ENCODE data around the gene USP6.
"Not testable (repeated sequence)": the region's sequence is repeated elsewhere in the genome, so short reads cannot be mapped to it uniquely, and the experiment has no call there.

Gene USP6

GRCh38 chr17:5220074-5220473 lies 104.2 kb downstream of the USP6 start (continued):
- no peak for TF ChIP-seq ZNF70 (CRISPR knock-in tag; IDR thresholded peaks at IDR 0.05)
- no peak for TF ChIP-seq GLIS3 (CRISPR knock-in tag; IDR thresholded peaks at IDR 0.05)
- TF ChIP-seq OSR1 (CRISPR knock-in tag; IDR thresholded peaks at IDR 0.05), result no peak
- TF ChIP-seq BACH2 (CRISPR knock-in tag; IDR thresholded peaks at IDR 0.05; ENCODE audit: borderline replicate concordance), result no peak
- no peak for TF ChIP-seq ZFP30 (CRISPR knock-in tag; IDR thresholded peaks at IDR 0.05)
- TF ChIP-seq RARB (CRISPR knock-in tag; IDR thresholded peaks at IDR 0.05), result no peak

DNA sequence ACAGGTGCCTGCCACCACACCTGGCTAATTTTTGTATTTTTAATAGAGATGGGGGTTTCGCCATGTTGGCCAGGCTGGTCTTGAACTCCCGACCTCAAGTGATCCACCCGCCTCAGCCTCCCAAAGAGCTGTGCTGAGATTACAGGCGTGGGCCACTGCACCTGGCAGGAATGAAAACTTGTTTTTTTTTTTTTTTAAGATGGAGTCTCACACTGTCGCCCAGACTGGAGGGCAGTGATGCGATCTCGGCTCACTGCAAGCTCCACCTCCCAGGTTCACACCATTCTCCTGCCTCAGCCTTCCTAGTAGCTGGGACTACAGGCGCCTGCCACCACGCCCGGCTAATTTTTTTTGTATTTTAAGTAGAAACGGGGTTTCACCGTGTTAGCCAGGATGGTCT lies 106.1 kb downstream of the USP6 start:
- not testable (repeated sequence) for ATAC-seq

Measured in SK-N-SH treated with all-trans-retinoic acid at 6 μM for 48 hours (cell line).